OCI-LY1 (cell line): ENCODE results near the gene CCDC88B.

Source experiments
- EZH2 ChIP-seq: fragments of 200-600 bp; sonication (generic), shearing (Covaris generic); IDR thresholded peaks from 2 replicates; pipeline ENCODE4 v1.8.0; 2017; ENCODE audit warnings: borderline replicate concordance, mixed run types, mild to moderate bottlenecking, antibody characterized with exemption, low read length, moderate library complexity, mixed read lengths
- TF ChIP-seq, protein P1 (sequence below): fragments of 200-600 bp; sonication (generic), shearing (Covaris generic); IDR thresholded peaks from 2 replicates; pipeline ENCODE4 v1.5.1; 2017; ENCODE audit warnings: mild to moderate bottlenecking, antibody characterized with exemption, low read length, moderate library complexity, mixed read lengths

DNA sequence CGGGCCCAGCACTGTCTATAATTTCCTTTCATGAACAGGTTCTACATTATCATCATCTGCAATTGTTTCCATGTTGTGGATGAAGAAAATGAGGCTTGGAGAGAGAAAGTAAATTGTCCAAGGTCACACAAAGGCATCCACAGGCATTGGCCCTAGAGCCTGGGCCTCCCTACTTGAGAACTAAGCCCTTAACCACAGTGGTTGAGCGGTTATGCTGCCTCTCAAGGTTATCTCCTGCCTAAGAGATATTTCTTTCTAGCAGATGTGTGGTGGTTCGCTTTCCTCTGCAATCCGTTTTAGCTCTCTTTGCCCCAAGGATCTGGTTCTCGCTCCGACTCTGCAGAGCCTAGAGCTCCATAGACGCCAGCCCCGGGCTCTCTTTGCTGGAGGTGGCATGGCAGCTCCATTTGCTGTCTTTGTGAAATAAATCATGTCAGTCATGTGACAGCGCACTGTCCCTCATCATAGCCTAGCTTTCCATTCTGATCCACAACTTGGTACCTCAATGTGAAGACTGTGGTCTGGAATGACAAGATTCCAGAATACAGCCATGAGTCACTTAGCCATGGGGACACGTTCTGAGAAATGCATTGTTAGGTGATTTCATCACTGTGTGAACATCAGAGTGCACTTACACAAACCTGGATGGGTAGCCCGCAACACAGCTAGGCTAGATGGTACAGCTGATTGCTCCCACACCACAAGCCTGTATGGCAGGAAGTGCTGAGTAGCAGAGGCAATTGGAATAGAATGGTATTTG, 46.1 kb downstream of the CCDC88B start:
- TF ChIP-seq, protein P1, sequence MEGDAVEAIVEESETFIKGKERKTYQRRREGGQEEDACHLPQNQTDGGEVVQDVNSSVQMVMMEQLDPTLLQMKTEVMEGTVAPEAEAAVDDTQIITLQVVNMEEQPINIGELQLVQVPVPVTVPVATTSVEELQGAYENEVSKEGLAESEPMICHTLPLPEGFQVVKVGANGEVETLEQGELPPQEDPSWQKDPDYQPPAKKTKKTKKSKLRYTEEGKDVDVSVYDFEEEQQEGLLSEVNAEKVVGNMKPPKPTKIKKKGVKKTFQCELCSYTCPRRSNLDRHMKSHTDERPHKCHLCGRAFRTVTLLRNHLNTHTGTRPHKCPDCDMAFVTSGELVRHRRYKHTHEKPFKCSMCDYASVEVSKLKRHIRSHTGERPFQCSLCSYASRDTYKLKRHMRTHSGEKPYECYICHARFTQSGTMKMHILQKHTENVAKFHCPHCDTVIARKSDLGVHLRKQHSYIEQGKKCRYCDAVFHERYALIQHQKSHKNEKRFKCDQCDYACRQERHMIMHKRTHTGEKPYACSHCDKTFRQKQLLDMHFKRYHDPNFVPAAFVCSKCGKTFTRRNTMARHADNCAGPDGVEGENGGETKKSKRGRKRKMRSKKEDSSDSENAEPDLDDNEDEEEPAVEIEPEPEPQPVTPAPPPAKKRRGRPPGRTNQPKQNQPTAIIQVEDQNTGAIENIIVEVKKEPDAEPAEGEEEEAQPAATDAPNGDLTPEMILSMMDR, result no peak
- no peak for TF ChIP-seq EZH2
